Measurements from ENCODE around the gene RNF215. TPM values are rescaled to one million over a fixed set of nuclear protein-coding genes. Genes with fewer than 3 reads are reported as not detected.

The RNF215 gene
- total RNA-seq: 6.7 TPM

GRCh38 chr22:30386960-30387827, at the start of gene RNF215:
Gene RNF215, minus strand, starts transcription at chr22:30387411. Its CDS starts 98 bp downstream, at chr22:30387313.
- intact Hi-C loops (cut with DNase I): loop anchor here (1.0 to 2.0 kb wide), 6 partner anchors 31 to 278 kb away; partner anchors contain the start of genes MTFP1 and SF3A1
- DNase-seq (ENCODE audit: low spot score in 2 of 2): peak in 1 of 2 donors; percentile 88
- H3K36me3 ChIP-seq: peaks cover 5 to 7% of the 10 kb centered on the region in 2 donors
- peak within 1 kb of the TSS; percentile 59 to 70 for H3K27ac ChIP-seq
- H3K9me3 ChIP-seq: no peaks in the 10 kb centered on the region
- peak; percentile 75 to 95 (median 85) for TF ChIP-seq CTCF (IDR thresholded peaks at IDR 0.05)
- peak within 1 kb of the TSS; percentile 73 to 86 for H3K4me3 ChIP-seq
- H3K4me1 ChIP-seq: peaks cover 8 to 11% of the 10 kb centered on the region in 2 donors
- no peaks in the 10 kb centered on the region for H3K27me3 ChIP-seq

- Histone ChIP-seq H3K27ac (no peak overlapping the region), H3K36me3 (no peaks in the 10 kb centered on the region), H3K4me1 (no peaks in the 10 kb centered on the region), H3K27me3 (no peaks in the 10 kb centered on the region), H3K4me3 (no peak overlapping the region), H3K9me3 (no peaks in the 10 kb centered on the region)
- TF ChIP-seq CTCF (IDR thresholded peaks at IDR 0.05): no peak
- intact Hi-C loops (cut with DNase I): no loop called here
- no peak for DNase-seq (ENCODE audit: low spot score in 2 of 2)
These were observed 49.0 kb upstream of the RNF215 start for GRCh38 chr22:30436196-30436595.

DNA sequence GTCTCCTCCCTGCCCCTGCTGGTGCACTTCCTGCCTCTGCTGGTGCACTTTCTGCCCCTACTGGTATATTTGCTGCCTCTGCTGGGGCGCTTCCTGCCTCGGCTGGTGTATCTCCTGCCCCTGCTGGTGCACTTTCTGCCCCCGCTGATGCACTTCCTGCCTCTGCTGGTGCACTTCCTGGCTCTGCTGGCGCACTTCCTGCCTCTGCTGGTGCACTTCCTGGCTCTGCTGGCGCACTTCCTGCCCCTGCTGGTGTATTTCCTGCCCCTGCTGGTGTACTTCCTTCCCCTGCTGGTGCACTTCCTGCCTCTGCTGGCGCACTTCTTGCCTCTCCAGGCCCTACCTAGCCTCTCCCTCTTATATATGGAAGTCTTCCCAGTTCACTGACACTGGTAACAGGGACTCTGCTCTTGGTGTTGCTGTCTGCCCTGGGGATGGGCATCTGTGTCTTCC, 48.5 kb upstream of the RNF215 start:
- no peak overlapping the region for H3K4me3 ChIP-seq
- TF ChIP-seq CTCF (IDR thresholded peaks at IDR 0.05): no peak
- no peaks in the 10 kb centered on the region for H3K36me3 ChIP-seq
- intact Hi-C loops (cut with DNase I): no loop called here
- H3K4me1 ChIP-seq: no peaks in the 10 kb centered on the region
- no peaks in the 10 kb centered on the region for H3K9me3 ChIP-seq
- H3K27me3 ChIP-seq: no peaks in the 10 kb centered on the region
- DNase-seq (ENCODE audit: low spot score in 2 of 2): peak; percentile 21 to 74
- H3K27ac ChIP-seq: no peak overlapping the region

DNA sequence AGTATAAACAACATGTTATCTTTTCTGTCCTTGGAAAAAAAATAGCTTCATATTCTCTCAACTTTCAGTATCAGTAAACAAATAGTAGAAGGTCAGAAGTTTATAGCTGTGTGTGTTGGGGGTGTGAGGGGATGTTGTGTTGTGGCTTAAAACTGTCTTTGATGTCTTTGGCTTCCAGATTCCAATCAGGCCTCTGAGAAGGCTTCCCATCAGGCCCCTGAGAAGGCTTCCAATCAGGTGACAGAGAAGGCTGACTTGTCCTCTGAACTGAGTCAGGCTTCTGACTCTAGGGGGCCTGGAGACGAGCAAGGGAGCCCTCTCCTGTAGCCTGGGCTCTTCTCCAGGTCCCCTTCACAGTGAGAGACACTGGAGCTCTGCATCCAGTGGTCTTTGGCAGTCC, 47.6 kb upstream of the RNF215 start:
- H3K27ac ChIP-seq: no peak overlapping the region
- TF ChIP-seq CTCF (IDR thresholded peaks at IDR 0.05): no peak
- no peaks in the 10 kb centered on the region for H3K4me1 ChIP-seq
- DNase-seq (ENCODE audit: low spot score in 2 of 2): no peak
- H3K9me3 ChIP-seq: no peaks in the 10 kb centered on the region
- no peaks in the 10 kb centered on the region for H3K27me3 ChIP-seq
- H3K36me3 ChIP-seq: no peaks in the 10 kb centered on the region
- no peak overlapping the region for H3K4me3 ChIP-seq
- intact Hi-C loops (cut with DNase I): no loop called here

DNA sequence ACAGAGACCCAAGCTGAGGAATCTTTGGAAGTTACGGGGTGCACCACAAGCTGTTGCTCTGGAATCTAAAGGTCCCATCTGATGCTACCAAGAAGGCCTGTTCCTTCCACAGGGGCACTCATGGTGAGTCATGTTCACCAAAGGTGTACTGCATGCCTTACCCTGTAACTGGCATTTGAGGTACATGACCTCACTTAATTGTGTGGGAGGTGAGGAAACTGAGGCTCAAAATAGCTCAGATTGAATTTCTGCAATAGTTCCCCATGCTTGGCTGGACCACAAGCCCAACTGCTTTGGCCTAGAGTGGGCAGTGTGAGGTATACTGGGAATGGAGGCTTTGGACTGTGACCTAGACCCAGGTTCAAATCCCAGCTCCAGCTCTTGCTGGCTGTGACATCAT, 46.6 kb upstream of the RNF215 start:
- intact Hi-C loops (cut with DNase I): no loop called here
- Histone ChIP-seq H3K9me3 (no peaks in the 10 kb centered on the region), H3K36me3 (no peaks in the 10 kb centered on the region), H3K27ac (no peak overlapping the region), H3K4me1 (no peaks in the 10 kb centered on the region), H3K27me3 (no peaks in the 10 kb centered on the region), H3K4me3 (no peak overlapping the region)
- no peak for DNase-seq (ENCODE audit: low spot score in 2 of 2)
- no peak for TF ChIP-seq CTCF (IDR thresholded peaks at IDR 0.05)
